Measurements from ENCODE around the gene FAM83F.
"Not testable (repeated sequence)": the region's sequence is repeated elsewhere in the genome, so short reads cannot be mapped to it uniquely, and the experiment has no call there.

FAM83F gene

DNA sequence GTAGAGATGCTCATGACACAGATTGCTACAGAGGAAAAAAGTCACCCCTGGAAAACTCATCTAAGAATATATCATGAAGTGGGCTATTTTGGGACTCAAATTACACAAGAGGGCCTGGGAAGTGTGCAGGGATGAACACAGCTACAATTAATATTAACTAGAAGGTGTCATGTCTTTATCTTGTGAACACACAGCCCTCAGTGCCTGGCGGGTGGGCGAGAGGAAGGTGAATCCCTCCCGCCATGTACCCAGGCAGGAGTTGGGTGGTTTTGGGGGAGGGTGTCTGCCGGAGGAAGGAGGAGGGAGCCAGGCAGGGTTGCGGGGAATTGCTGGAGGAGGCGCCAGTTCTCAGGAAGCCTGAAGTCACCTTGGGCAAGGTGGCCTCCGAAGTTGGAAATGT is 5.1 kb upstream of the FAM83F start:
- DNase-seq: peak; percentile 17 to 84 (median 58)
- intact Hi-C loops (cut with DNase I): no loop called here

DNA sequence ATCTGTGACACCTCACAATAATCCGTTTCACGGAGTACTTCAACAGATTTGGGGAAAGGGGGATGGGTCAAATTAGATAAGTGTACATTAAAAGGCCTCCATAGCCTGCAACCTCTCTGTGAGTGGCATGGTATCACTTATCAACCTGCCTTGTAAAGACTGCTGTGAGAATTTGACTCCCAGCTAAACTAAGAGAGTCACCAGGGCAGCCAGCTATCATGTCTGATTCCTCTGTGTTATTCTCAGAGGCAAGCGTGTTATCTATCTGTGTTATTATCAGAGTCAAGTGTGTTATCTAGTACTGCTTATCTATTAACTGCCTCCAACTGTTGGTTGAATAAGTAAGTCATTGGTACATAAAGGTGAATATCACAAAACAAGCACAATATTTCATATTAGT is 4.1 kb upstream of the FAM83F start:
- no peak for DNase-seq
- intact Hi-C loops (cut with DNase I): no loop called here

DNA sequence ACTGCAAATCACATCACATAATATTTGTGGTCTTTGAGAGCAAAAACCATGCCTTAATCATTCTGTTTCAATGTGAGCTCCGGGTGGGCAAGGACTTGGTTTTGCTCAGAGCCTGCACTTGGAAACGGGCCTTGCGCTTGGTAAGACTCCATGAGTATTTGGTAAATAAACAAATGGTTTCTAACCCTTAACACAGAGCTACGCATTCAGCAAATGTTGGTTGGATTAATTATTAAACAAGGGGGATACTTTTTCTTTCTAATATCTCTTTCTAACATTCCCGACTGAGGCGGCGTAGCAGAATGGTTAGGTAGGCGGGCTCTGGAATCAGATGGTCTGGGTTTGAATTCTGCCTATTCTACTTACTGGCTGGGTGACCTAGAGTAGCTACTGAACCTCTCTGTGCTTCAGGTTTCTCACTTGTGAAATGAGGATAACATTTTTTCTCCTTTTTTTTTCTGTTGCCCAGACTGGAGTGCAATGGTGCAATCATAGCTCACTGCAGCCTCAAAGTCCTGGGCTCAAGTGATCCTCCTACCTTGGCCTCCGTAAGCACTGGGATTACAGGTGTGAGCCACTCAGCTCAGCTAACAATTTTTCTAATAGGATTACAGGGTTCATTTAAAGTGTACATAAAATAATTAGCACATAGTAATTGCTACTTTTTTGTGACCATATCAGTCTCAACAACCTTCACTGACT is 3.4 kb upstream of the FAM83F start:
- intact Hi-C loops (cut with DNase I): no loop called here
- DNase-seq: no peak

DNA sequence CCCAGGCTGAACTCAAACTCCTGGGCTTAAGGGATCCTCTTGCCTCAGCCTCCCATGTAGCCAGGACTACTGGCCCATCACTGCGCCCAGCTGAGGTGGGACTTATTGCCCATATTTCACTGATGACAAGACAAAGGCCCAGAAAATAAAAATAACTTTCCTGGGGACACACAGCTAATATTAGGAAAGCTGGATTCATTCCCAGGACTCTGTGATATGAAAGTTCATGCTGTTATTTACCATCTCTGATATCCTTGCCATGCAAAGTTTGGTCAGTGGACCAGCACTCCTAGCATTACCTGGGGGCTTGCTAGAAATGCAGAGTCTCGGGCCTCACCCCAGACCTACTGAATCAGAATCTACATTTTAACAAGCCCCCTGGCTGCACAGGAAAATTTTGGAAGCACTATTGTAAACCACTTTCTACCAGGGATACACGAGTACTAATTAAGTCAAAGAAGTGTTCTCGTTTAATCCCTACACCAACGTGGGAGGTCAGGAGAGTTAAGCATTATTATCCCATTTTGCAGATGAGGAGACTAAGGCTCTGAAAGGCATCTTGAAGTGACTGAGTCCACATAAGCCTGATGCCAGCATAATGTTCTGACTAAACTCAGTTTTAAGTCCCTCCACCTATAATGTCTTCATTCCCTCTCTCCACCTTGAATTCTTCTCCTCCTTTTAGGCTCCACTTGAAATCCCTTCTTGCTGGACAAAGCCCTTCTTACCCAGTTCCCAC is 2.5 kb upstream of the FAM83F start:
- no peak for DNase-seq
- intact Hi-C loops (cut with DNase I): no loop called here

DNA sequence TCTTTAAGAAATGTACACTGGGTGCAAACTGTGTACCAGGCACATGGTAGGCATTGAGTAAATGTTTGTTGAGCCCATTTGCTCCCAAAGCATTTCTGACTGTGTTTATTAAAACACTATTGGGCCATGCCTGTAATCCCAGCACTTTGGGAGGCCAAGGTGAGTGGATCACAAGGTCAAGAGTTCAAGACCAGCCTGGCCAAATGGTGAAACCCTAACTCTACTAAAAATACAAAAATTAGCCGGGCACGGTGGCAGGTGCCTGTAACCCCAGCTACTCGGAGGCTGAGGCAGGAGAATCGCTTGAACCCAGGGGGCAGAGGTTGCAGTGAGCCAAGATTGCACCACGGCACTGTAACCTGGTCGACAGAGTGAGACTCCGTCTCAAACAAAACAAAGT is 1.9 kb upstream of the FAM83F start:
- intact Hi-C loops (cut with DNase I): not testable (repeated sequence)

DNA sequence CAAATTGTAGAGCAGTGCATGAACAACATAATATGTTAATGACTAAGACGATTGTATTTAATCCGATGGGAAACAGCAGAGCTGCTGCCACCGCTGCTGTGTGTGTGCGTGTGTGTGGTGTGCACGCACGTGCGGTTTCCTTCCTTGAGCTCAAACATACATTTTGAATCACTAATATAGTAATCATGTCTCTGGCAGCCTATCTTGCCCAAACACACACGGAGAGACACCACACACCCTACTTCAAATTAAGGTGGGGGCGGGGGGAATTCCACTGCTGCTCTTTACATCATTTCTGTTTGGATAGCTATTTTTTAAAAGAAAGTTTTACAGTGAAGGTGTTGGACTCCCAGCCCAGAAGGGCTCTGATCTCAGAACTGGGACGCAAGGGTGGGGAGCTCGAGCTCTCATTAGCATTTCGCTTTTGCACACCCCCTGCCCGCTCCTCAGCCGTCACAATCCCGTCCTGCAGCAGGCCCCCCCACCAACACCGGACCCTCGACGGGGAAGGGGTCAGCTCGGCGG is 651 bp upstream of the FAM83F start:
- intact Hi-C loops (cut with DNase I): no loop called here

More for the DNA sequence above, 1.9 kb upstream of the FAM83F start:
- DNase-seq: not testable (repeated sequence)

DNA sequence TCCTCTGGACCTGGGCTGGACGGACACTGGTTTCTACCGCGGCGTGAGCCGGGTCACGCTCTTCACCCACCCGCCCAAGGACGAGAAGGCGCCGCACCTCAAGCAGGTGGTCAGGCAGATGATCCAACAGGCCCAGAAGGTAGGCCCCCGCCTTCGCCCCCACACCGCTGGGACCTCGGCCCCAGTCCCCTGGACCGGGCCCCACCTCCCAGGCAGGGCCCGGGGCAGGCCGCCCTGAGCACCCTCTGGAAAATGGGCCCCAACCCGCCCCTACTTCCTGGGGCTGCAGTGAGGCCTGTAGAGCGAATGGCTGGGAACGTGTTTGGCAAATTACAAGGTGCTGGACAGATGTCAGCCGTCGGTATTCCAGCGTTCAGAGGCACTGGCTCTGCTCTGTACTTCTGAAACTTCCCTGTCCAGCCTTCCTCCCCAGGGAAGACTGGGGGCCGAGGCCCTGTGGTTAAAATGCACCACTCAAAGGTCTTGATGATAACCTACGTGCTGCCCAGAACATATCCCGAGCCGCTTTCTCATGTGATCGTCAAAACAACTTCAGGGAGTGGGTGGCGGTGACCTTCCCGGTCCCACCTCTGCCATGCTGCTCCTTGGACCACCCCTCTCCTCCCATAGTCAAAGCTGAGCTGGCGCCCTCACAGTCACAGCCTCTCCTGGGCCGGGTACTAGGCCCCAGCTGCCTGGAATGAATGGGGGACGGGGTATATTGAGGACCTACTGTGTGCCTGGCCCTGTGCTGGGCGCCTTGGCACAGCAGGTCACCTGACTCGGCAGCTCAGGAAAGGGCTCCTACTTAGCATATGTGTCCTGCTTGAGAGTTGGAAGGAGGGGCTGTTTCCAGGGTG is 869 bp downstream of the FAM83F start:
- intact Hi-C loops (cut with DNase I): no loop called here
- no peak for DNase-seq

More for the DNA sequence above, 651 bp upstream of the FAM83F start:
- no peak for DNase-seq

DNA sequence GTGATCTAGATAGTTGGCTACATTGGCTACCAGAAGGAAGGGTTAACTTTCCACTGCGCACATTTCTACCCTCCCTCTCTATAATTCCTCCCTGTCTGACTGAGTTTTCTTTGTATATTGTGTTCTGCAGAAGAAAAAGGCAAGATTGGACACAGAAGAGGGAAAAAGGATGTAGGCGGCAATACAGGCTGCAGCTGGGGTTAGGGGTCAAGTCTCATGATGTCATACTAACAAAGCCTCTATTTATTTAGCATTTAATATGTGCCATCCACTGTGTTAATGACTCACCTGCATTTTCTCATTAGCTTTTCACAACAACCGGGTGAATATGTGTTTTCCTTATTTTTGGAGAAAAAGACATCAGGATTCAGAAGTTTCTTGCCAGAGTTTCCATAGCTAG is 2.0 kb downstream of the FAM83F start:
- intact Hi-C loops (cut with DNase I): no loop called here
- no peak for DNase-seq

DNA sequence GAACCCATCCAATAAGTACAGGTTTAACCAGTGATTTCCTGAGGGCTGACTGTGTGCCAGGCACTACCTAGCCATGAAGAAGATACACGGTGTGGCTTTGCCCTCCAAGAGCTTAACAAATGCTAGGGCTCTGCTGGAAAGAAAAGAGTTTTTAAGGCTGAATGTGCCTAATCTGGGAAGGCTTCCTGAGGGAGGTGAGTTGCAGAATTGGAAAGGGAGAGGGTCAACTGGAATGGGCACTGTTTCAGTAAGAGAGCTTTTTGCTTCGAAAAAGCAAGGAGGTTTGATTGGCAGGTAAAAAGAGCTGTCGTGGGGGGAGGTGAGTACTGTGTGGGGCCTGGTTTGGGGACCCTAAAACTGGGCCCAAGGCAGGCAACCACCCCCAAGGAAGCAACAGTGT is 2.7 kb downstream of the FAM83F start:
- intact Hi-C loops (cut with DNase I): no loop called here
- no peak for DNase-seq

DNA sequence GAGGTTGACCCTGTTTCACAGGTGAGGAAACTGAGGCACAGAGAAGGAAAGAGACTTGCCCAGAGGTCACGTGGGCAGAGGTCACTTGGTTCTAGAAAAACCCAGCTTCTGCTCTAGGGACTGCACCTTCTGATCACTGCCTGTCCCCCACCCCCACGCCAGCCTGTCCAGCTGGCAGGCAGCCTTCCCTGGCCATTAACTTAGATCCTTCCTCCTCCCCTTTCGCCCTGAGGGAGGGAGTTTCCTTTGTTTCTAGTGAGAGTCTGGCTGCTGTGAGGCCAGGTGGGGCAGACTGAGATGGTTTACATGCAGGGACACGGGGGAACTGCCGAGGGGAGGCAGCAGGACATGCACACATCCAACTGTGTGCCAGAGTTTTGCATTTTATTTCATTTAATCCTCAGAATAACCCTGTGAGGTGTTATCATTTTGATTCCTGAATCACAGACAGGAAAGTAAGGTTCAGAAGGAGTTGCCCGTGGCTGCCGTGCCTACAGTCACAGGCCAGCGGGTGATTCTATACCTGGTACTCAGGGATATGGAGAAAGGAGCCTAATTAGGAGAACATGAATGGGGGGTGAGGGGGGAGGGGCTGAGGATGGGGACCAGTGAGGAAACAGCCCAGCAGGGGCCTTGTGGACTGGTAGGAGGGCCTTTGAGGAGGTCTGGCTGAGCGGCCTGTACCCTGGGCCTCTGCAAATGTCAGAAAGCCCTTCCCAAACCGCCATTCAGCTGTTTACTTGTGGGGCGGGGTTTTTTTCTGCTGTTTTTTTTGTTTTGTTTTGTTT is 3.4 kb downstream of the FAM83F start:
- no peak for DNase-seq

DNA sequence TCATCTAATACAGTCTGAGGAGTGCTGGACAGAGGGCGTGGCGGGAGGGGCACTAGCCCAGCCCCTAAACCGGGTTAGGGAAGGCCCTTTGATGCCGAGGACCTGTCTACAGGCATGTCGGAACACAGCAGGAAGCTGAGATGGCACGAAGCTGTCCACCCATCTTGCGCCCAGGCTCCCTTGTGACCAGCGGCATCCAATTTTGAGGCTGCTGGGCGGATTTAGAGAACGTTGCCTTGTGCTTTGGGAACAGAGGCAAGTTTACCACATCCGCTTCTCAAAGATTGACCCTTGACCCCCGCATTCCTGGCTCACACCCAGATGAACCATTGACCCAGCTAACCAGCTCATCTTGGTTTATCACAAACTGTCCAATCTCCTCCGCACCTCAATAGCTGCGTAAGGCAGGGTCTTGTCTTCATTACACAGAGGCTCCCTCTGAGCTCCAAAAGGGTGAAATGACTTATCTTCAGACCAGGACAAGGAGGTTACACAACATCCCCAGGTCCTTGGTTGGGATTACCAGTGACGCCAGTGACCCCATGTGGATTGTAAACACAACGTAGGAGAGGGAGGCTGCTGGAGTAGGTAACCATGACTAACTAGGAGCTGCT is 4.5 kb downstream of the FAM83F start:
- DNase-seq: no peak
- intact Hi-C loops (cut with DNase I): no loop called here

More for the DNA sequence above, 3.4 kb downstream of the FAM83F start:
- intact Hi-C loops (cut with DNase I): no loop called here

DNA sequence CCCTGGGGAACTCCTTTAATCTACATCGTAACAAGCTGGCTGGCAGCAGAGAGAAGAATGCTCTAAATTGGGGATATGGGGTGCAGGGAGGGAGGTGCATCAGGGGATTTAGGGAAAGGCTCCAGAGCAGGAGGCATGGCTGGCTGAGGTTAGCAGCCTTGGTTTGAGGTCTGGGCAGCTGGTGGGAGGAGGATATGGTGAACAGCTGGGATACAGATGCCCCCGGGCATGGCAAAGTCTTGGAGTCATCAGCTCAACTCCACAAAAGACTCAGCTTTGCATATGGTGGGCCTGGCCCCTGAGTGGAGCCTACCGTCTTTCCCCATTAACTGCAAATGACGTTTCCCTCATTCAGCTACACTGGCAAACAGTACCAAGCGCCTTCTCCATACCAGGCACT is 5.4 kb downstream of the FAM83F start:
- intact Hi-C loops (cut with DNase I): no loop called here
- DNase-seq: no peak

DNA sequence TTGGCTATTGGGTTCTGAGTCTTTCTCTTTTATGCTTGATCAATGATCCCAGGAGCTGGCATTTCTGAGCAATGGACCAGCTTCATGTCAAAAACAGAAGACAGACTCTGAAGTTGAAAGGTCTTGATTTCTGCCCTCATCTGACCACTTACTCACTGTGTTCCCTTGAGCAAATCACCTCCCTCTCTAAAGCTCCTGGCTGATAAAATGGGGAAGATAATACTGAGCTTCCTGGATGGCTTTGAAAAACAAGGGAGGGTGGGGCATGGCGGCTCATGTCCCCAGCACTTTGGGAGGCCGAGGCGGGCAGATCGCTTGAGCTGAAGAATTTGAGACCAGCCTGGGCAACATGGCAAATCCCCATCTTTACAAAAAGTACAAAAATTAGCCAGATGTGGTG is 6.4 kb downstream of the FAM83F start:
- DNase-seq: no peak

DNA sequence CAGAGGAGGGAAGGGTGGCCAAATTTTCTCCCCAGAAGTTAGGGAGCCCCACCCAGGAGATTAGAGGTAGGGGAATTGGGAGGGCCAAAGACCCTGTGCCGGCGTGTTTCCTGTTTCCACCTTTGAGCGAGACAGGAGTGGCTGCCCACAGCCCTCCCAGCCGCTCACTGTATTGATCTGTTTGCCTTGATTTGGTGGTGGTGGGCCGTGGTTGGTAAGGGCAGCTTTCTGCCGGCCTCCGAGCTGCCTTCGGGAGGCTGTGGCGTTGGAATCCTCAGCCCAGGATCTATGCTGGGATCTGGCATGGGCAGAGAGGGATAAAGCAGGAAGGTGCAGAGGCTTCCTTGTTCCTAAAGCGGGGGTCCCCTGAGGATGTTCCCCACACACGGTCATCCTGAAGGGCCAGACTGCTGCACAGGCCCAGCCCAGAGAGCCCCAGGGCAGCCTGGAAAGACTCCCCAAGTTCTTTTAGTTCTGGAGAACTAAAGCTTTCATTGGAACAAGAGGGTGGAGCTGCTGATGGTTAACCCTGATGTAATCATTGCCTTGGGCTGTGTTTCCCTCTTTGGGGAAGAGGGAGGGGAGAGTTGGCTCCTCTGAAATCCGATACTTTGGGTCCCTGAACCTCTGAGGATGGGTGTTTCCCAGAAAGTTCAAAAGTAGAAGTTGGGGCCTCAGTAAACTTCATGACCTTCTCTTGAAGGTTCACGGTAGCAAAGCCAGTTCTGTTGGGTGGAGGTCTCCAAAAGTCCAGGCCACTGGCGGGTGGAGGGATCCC is 7.2 kb downstream of the FAM83F start:
- DNase-seq: no peak
- intact Hi-C loops (cut with DNase I): no loop called here

More for the DNA sequence above, 6.4 kb downstream of the FAM83F start:
- intact Hi-C loops (cut with DNase I): no loop called here

DNA sequence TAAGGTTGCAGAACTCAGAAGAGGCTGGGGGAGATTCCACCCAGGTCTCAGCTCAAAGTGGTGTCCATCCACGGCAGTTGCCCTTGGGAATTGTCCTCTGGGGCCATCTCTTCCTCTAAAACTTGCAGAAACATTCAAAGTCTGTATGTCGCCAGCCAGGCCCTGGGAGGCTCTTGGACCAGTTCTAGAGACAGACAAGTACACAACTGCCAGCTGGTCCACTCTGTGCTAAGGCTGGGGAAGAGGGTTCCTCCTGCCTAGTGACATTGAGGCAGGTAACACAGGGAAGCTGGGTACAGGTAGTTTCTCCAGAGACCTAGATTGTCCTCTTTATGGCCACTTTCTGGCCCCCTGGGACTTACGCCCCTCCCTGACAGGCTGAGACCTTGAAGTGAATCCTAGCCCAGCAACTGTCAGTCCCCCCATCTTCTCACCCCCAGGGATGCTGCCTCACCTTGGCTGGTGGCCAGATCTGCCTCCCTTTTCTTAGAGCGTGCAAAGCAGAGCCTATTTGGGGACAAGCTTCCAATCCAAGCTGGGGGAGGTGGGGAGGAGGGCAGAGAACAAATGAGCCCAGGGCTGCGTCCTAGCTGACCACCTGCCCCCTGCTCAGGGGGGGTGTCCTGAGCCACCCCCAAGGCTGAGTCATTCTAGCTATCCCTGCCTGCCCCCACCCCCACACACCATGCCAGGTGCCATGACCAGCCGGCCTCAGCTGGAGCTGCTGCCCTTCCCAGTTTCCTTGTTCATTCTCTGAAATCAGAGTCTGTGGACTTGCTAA is 8.4 kb downstream of the FAM83F start:
- DNase-seq: no peak
- intact Hi-C loops (cut with DNase I): no loop called here

DNA sequence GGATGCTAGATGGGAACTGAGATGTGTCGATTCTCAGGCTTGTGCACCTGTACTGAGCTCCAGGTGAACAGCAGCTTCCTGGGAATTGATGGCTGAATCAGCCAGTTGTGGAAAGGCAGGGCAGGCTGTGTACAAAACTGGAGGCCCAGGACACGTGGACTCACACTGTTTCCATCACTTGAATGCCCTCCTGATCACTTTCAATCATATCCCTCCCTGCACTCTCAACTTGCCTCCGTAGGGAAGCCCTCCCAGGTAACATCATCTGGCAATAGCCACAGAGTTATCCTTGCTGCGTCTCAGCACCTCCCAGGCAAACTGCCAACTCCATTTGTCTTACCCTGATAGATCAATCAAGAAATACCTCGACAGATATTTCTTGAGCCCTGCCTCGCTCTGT is 10.1 kb downstream of the FAM83F start:
- DNase-seq: no peak
- intact Hi-C loops (cut with DNase I): no loop called here

DNA sequence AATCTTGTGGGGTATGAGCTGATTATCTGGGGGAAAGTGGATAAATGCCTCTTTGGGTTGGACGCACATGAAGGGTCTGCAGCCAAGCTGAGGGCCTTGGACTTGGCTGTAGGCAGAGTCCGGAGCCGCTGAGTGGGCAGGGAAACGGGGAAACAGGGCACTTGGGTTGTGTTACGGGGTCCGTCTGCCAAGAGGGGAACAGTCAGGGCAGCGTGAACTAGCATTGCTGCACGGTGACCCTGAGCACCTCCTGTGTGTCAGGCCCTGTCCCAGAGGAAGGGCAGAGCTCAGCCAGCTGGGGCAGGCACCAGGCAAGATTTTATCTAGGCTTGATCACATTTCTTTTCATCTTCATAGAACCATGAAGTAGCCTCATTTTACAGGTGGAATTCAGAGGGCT is 11.9 kb downstream of the FAM83F start:
- intact Hi-C loops (cut with DNase I): no loop called here
- no peak for DNase-seq

All from head of caudate nucleus (tissue), 42 donors.